ENCODE data around the gene TLCD3A. TPM values are rescaled to one million over a fixed set of nuclear protein-coding genes. Genes with fewer than 3 reads are reported as not detected.
A peak's percentile ranks its signal among the peaks of the same experiment; 100 is the strongest.
"Not testable (repeated sequence)": the region's sequence is repeated elsewhere in the genome, so short reads cannot be mapped to it uniquely, and the experiment has no call there.

Gene TLCD3A
- total RNA-seq, 1 experiment from 2014 or later: 10.9 TPM

GRCh38 chr17:698096-698495 lies 34.3 kb upstream of the TLCD3A start:
- Histone ChIP-seq H3K27ac (peak overlapping the region; percentile 73), H3K36me3 (peaks cover 46% of the 10 kb centered on the region), H3K4me1 (replicated peaks) (peaks cover 46% of the 10 kb centered on the region)
- H3K27me3 ChIP-seq (replicated peaks); H3K9me3 ChIP-seq (replicated peaks); H3K4me3 ChIP-seq: not testable (repeated sequence)
- DNase-seq (ENCODE audit: low read depth in 1 of 2, low spot score in 2 of 2): peak in 1 of 2 experiments; percentile 53

GRCh38 chr17:699345-699744 lies 33.1 kb upstream of the TLCD3A start:
- H3K27me3 ChIP-seq (replicated peaks): no peaks in the 10 kb centered on the region
- peaks cover 49% of the 10 kb centered on the region for H3K36me3 ChIP-seq
- no peak for DNase-seq (ENCODE audit: low read depth in 1 of 2, low spot score in 2 of 2)
- no peak overlapping the region for H3K27ac ChIP-seq
- H3K9me3 ChIP-seq (replicated peaks): no peaks in the 10 kb centered on the region
- H3K4me3 ChIP-seq: no peak overlapping the region
- peaks cover 37% of the 10 kb centered on the region for H3K4me1 ChIP-seq (replicated peaks)

GRCh38 chr17:700504-701094 lies 31.8 kb upstream of the TLCD3A start:
- Histone ChIP-seq H3K9me3 (replicated peaks) (no peaks in the 10 kb centered on the region), H3K4me1 (replicated peaks) (peaks cover 25% of the 10 kb centered on the region), H3K27ac (no peak overlapping the region), H3K36me3 (peaks cover 48% of the 10 kb centered on the region), H3K27me3 (replicated peaks) (no peaks in the 10 kb centered on the region), H3K4me3 (no peak overlapping the region)
- no peak for DNase-seq (ENCODE audit: low read depth in 1 of 2, low spot score in 2 of 2)

GRCh38 chr17:703081-703875 lies 29.1 kb upstream of the TLCD3A start:
- DNase-seq (ENCODE audit: low read depth in 1 of 2, low spot score in 2 of 2): no peak
- Histone ChIP-seq H3K27me3 (replicated peaks) (no peaks in the 10 kb centered on the region), H3K9me3 (replicated peaks) (no peaks in the 10 kb centered on the region), H3K4me3 (no peak overlapping the region), H3K4me1 (replicated peaks) (peaks cover 6% of the 10 kb centered on the region), H3K36me3 (peaks cover 35% of the 10 kb centered on the region), H3K27ac (no peak overlapping the region)

- Histone ChIP-seq H3K36me3 (peaks cover 38% of the 10 kb centered on the region), H3K4me1 (replicated peaks) (no peaks in the 10 kb centered on the region), H3K4me3 (no peak overlapping the region), H3K27me3 (replicated peaks) (no peaks in the 10 kb centered on the region), H3K9me3 (replicated peaks) (no peaks in the 10 kb centered on the region), H3K27ac (no peak overlapping the region)
- no peak for DNase-seq (ENCODE audit: low read depth in 1 of 2, low spot score in 2 of 2)
Measured at GRCh38 chr17:704111-704864, 28.1 kb upstream of the TLCD3A start.

GRCh38 chr17:705011-705410 lies 27.4 kb upstream of the TLCD3A start:
- no peak overlapping the region for H3K4me3 ChIP-seq
- no peaks in the 10 kb centered on the region for H3K27me3 ChIP-seq (replicated peaks)
- no peak overlapping the region for H3K27ac ChIP-seq
- no peak for DNase-seq (ENCODE audit: low read depth in 1 of 2, low spot score in 2 of 2)
- peaks cover 38% of the 10 kb centered on the region for H3K36me3 ChIP-seq
- H3K4me1 ChIP-seq (replicated peaks): no peaks in the 10 kb centered on the region
- no peaks in the 10 kb centered on the region for H3K9me3 ChIP-seq (replicated peaks)

- Histone ChIP-seq H3K36me3 (peaks cover 42% of the 10 kb centered on the region), H3K4me1 (replicated peaks) (no peaks in the 10 kb centered on the region), H3K27ac (no peak overlapping the region), H3K27me3 (replicated peaks) (no peaks in the 10 kb centered on the region), H3K9me3 (replicated peaks) (no peaks in the 10 kb centered on the region), H3K4me3 (no peak overlapping the region)
- no peak for DNase-seq (ENCODE audit: low read depth in 1 of 2, low spot score in 2 of 2)
Measured at GRCh38 chr17:705863-706262, 26.5 kb upstream of the TLCD3A start.

- Histone ChIP-seq H3K4me1 (replicated peaks) (peaks cover under 1% of the 10 kb centered on the region; the same call in 1 of the 2 replicates), H3K27ac (no peak overlapping the region), H3K4me3 (no peak overlapping the region), H3K9me3 (replicated peaks) (no peaks in the 10 kb centered on the region), H3K27me3 (replicated peaks) (no peaks in the 10 kb centered on the region), H3K36me3 (peaks cover 42% of the 10 kb centered on the region)
- DNase-seq (ENCODE audit: low read depth in 1 of 2, low spot score in 2 of 2): no peak
Measured at GRCh38 chr17:708132-708531, 24.3 kb upstream of the TLCD3A start.

GRCh38 chr17:718075-718474 lies 14.3 kb upstream of the TLCD3A start:
- no peak for DNase-seq (ENCODE audit: low read depth in 1 of 2, low spot score in 2 of 2)

GRCh38 chr17:720706-721539 lies 11.5 kb upstream of the TLCD3A start:
- no peaks in the 10 kb centered on the region for H3K4me1 ChIP-seq (replicated peaks)
- no peak overlapping the region for H3K4me3 ChIP-seq
- no peak for DNase-seq (ENCODE audit: low read depth in 1 of 2, low spot score in 2 of 2)
- no peaks in the 10 kb centered on the region for H3K9me3 ChIP-seq (replicated peaks)
- no peak overlapping the region for H3K27ac ChIP-seq
- no peaks in the 10 kb centered on the region for H3K36me3 ChIP-seq
- H3K27me3 ChIP-seq (replicated peaks): no peaks in the 10 kb centered on the region

More at GRCh38 chr17:718075-718474, 14.3 kb upstream of the TLCD3A start:
- Histone ChIP-seq H3K27ac (no peak overlapping the region), H3K36me3 (peaks cover 3% of the 10 kb centered on the region), H3K4me3 (no peak overlapping the region), H3K27me3 (replicated peaks) (no peaks in the 10 kb centered on the region), H3K9me3 (replicated peaks) (no peaks in the 10 kb centered on the region), H3K4me1 (replicated peaks) (peaks cover 10% of the 10 kb centered on the region)

- Histone ChIP-seq H3K9me3 (replicated peaks) (no peaks in the 10 kb centered on the region), H3K36me3 (no peaks in the 10 kb centered on the region), H3K27ac (no peak overlapping the region), H3K4me3 (no peak overlapping the region), H3K27me3 (replicated peaks) (no peaks in the 10 kb centered on the region), H3K4me1 (replicated peaks) (no peaks in the 10 kb centered on the region)
- no peak for DNase-seq (ENCODE audit: low read depth in 1 of 2, low spot score in 2 of 2)
Measured at GRCh38 chr17:721540-721937, 10.9 kb upstream of the TLCD3A start.

GRCh38 chr17:725084-725483 lies 7.3 kb upstream of the TLCD3A start:
- Histone ChIP-seq H3K27me3 (replicated peaks) (no peaks in the 10 kb centered on the region), H3K4me3 (no peak overlapping the region), H3K9me3 (replicated peaks) (no peaks in the 10 kb centered on the region), H3K4me1 (replicated peaks) (no peaks in the 10 kb centered on the region), H3K36me3 (no peaks in the 10 kb centered on the region), H3K27ac (no peak overlapping the region)
- no peak for DNase-seq (ENCODE audit: low read depth in 1 of 2, low spot score in 2 of 2)

- Histone ChIP-seq H3K4me1 (replicated peaks) (no peaks in the 10 kb centered on the region), H3K27ac (no peak overlapping the region), H3K27me3 (replicated peaks) (no peaks in the 10 kb centered on the region), H3K4me3 (no peak overlapping the region), H3K36me3 (no peaks in the 10 kb centered on the region), H3K9me3 (replicated peaks) (no peaks in the 10 kb centered on the region)
- no peak for DNase-seq (ENCODE audit: low read depth in 1 of 2, low spot score in 2 of 2)
Measured at GRCh38 chr17:725746-726145, 6.7 kb upstream of the TLCD3A start.

Measured in SJSA1 (cell line).